ENCODE measurements around the gene CD27.

Gene CD27

DNA sequence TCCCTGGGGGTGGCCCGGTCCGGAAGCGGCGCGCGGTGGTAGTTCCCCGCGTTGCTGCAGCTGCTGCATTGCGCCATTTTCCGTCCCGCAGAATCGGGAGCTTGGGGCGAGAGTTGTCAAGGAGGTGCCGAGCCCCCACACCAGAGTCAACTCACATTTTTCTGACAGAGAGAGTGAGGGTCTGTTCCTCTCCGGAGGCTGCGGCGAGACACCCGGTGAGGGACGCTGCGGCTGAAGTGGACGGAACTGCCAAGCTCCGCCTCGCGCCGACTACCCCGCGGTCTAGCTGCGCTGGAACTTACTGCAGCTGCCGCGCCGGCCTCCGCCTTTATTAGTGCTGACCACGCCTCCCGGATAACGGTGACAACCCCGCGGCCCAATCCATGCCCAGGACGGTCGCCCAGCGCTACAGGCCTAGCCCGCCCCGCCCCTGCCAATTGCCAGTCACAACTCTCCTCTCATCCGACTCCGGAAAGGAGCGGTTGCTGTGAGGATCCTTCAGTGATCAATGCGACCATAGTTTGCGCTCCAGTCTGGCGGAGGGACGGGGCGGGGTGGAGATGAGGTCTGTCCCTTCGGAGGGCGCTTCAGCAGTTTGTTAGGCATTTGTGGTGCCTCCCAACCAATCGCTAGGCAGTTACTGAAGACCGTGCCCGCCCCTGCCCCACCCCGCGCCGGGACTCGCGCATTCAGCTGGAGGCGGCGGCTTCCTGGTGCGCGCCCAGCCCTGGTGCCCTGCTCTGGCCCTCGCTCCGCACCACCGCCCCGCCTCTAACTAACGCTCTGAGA lies 25.8 kb downstream of the CD27 start, which contains the start of gene VAMP1 (continued):
- TF ChIP-seq KLF1 (tag by site-specific recombination; IDR thresholded peaks at IDR 0.05) (peak; percentile 66), ZNF211 (tag by site-specific recombination; IDR thresholded peaks at IDR 0.05; ENCODE audit: low read depth) (no peak), YY1 (tag by site-specific recombination; IDR thresholded peaks at IDR 0.05) (peak; percentile 86), ZNF510 (tag by site-specific recombination; IDR thresholded peaks at IDR 0.05; ENCODE audit: insufficient replicate concordance) (no peak), ZNF433 (tag by site-specific recombination; IDR thresholded peaks at IDR 0.05; ENCODE audit: low read depth) (no peak), ZIC2 (tag by site-specific recombination; IDR thresholded peaks at IDR 0.05) (peak; percentile 48), BCL11A (tag by site-specific recombination; IDR thresholded peaks at IDR 0.05; ENCODE audit: low read depth) (no peak), SCRT2 (tag by site-specific recombination; IDR thresholded peaks at IDR 0.05) (peak; percentile 47), ZNF214 (tag by site-specific recombination; IDR thresholded peaks at IDR 0.05; ENCODE audit: borderline replicate concordance) (no peak), RBAK (tag by site-specific recombination; IDR thresholded peaks at IDR 0.05) (no peak), ELK4 (IDR thresholded peaks at IDR 0.05; ENCODE audit: borderline replicate concordance, low read depth, low read length) (no peak), ZNF248 (tag by site-specific recombination; IDR thresholded peaks at IDR 0.05) (no peak), GLIS2 (tag by site-specific recombination; IDR thresholded peaks at IDR 0.05) (peak; percentile 94), ZNF639 (tag by site-specific recombination; IDR thresholded peaks at IDR 0.05) (peak; percentile 69), ZNF624 (tag by site-specific recombination; IDR thresholded peaks at IDR 0.05) (no peak), ZNF239 (tag by site-specific recombination; IDR thresholded peaks at IDR 0.05) (no peak), ZNF518A (tag by site-specific recombination; conservative IDR thresholded peaks at IDR 0.05; ENCODE audit: low read depth) (no peak), ZNF184 (tag by site-specific recombination; IDR thresholded peaks at IDR 0.05) (peak; percentile 53; the same call in 1 of the 2 replicates)
- TF ChIP-seq, protein P1, sequence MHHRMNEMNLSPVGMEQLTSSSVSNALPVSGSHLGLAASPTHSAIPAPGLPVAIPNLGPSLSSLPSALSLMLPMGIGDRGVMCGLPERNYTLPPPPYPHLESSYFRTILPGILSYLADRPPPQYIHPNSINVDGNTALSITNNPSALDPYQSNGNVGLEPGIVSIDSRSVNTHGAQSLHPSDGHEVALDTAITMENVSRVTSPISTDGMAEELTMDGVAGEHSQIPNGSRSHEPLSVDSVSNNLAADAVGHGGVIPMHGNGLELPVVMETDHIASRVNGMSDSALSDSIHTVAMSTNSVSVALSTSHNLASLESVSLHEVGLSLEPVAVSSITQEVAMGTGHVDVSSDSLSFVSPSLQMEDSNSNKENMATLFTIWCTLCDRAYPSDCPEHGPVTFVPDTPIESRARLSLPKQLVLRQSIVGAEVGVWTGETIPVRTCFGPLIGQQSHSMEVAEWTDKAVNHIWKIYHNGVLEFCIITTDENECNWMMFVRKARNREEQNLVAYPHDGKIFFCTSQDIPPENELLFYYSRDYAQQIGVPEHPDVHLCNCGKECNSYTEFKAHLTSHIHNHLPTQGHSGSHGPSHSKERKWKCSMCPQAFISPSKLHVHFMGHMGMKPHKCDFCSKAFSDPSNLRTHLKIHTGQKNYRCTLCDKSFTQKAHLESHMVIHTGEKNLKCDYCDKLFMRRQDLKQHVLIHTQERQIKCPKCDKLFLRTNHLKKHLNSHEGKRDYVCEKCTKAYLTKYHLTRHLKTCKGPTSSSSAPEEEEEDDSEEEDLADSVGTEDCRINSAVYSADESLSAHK (tag by site-specific recombination; IDR thresholded peaks at IDR 0.05) = peak; percentile 50
- TF ChIP-seq, protein P2, sequence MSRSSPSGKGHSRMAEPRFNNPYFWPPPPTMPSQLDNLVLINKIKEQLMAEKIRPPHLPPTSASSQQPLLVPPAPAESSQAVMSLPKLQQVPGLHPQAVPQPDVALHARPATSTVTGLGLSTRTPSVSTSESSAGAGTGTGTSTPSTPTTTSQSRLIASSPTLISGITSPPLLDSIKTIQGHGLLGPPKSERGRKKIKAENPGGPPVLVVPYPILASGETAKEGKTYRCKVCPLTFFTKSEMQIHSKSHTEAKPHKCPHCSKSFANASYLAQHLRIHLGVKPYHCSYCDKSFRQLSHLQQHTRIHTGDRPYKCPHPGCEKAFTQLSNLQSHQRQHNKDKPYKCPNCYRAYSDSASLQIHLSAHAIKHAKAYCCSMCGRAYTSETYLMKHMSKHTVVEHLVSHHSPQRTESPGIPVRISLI (tag by site-specific recombination; IDR thresholded peaks at IDR 0.05) = no peak
- TF ChIP-seq, protein P3, sequence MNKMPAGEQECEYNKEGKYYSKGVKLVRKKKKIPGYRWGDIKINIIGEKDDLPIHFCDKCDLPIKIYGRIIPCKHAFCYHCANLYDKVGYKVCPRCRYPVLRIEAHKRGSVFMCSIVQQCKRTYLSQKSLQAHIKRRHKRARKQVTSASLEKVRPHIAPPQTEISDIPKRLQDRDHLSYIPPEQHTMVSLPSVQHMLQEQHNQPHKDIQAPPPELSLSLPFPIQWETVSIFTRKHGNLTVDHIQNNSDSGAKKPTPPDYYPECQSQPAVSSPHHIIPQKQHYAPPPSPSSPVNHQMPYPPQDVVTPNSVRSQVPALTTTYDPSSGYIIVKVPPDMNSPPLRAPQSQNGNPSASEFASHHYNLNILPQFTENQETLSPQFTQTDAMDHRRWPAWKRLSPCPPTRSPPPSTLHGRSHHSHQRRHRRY (tag by site-specific recombination; IDR thresholded peaks at IDR 0.05) = 0 out of 2 replicates have a peak, but pooled peaks have one; percentile 42
- TF ChIP-seq, protein P4, sequence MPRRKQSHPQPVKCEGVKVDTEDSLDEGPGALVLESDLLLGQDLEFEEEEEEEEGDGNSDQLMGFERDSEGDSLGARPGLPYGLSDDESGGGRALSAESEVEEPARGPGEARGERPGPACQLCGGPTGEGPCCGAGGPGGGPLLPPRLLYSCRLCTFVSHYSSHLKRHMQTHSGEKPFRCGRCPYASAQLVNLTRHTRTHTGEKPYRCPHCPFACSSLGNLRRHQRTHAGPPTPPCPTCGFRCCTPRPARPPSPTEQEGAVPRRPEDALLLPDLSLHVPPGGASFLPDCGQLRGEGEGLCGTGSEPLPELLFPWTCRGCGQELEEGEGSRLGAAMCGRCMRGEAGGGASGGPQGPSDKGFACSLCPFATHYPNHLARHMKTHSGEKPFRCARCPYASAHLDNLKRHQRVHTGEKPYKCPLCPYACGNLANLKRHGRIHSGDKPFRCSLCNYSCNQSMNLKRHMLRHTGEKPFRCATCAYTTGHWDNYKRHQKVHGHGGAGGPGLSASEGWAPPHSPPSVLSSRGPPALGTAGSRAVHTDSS (tag by site-specific recombination; IDR thresholded peaks at IDR 0.05) = peak; percentile 18; the same call in 1 of the 2 replicates
- TF ChIP-seq, protein P5, sequence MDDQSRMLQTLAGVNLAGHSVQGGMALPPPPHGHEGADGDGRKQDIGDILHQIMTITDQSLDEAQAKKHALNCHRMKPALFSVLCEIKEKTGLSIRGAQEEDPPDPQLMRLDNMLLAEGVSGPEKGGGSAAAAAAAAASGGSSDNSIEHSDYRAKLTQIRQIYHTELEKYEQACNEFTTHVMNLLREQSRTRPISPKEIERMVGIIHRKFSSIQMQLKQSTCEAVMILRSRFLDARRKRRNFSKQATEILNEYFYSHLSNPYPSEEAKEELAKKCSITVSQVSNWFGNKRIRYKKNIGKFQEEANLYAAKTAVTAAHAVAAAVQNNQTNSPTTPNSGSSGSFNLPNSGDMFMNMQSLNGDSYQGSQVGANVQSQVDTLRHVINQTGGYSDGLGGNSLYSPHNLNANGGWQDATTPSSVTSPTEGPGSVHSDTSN (CRISPR knock-in tag; IDR thresholded peaks at IDR 0.05) = peak; percentile 78; the same call in 1 of the 2 replicates
